ENCODE measurements around the gene GRIN2D.

Gene GRIN2D

DNA sequence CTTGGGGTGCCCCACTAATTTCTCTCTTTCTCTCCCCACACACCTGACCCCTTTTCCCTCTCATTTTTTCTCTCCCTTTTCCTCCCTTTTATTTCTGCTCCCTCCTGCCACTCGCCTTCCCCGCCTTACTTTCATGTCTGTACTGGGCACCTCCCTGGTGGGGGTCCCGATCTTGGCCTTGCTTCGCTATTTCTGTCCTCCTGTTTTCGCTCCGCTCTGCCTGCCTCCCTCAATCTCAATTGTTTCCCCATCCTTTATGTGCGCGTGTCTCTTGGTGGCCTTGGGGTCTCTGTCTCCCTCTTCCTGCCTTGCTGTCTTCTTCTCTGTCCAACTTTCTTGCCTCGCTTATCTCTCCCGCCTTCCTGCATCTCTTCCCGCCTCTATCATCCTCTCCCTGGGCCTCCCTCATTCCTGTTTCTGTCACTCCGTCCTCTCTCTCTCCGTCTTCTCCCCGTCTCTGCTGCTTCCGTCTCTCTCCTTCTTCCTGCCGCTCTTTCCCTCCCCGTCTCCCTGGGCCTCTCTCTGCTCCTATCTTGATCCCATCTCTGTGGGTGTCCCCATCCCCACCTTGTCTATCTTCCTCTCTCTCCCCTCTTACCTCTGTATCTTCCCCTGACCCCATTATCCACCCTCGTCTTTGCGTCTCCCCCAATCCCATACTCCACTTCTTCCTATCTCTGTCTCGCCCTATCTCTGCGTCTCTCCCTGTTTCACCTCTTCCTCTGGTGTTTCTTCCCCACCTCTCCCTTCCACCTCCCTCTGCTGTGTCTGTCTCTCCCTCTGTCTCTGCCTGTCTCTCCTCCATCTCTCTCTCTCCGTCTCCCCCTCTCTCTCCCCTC, 4.0 kb downstream of the GRIN2D start:
- no peak for DNase-seq (ENCODE audit: low read depth in 2 of 2)

DNA sequence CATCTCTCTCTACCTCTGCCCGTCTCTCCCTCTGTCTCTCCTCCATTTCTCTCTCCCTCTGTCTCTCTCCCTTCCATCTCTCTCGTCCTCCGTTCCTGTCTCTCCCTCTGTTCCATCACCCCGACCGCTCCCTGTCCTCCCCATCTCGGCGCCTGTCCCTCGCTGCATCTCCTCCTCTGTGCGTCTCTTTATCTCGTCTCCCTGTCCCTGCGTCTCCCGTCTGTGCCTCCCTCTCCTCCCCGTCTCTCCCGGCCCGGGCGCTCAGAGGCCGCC, 4.6 kb downstream of the GRIN2D start:
- no peak for DNase-seq (ENCODE audit: low read depth in 2 of 2)

DNA sequence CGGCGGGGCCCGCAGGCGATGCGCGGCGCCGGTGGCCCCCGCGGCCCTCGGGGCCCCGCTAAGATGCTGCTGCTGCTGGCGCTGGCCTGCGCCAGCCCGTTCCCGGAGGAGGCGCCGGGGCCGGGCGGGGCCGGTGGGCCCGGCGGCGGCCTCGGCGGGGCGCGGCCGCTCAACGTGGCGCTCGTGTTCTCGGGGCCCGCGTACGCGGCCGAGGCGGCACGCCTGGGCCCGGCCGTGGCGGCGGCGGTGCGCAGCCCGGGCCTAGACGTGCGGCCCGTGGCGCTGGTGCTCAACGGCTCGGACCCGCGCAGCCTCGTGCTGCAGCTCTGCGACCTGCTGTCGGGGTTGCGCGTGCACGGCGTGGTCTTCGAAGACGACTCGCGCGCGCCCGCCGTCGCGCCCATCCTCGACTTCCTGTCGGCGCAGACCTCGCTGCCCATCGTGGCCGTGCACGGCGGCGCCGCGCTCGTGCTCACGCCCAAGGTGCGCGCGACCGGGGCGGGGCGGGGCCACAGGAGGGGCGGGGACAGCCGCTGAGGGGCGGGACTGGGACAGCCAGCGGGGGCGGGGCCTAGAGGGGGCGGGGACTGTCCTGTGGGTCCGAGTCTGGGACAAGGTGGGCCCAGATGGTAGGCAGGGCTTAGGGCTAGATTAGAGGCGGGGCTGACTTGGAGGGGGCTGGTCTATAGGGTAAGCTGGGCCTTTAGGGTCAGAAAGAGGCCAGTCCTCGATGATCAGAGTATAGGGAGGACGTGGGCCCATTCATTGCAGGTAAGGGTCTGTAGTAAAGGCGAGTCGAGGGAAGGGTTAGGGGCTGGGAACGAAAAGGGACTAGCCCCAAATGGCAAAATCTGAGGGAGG, 5.1 kb downstream of the GRIN2D start:
- peak; percentile 82 to 93 for DNase-seq (ENCODE audit: low read depth in 2 of 2)

DNA sequence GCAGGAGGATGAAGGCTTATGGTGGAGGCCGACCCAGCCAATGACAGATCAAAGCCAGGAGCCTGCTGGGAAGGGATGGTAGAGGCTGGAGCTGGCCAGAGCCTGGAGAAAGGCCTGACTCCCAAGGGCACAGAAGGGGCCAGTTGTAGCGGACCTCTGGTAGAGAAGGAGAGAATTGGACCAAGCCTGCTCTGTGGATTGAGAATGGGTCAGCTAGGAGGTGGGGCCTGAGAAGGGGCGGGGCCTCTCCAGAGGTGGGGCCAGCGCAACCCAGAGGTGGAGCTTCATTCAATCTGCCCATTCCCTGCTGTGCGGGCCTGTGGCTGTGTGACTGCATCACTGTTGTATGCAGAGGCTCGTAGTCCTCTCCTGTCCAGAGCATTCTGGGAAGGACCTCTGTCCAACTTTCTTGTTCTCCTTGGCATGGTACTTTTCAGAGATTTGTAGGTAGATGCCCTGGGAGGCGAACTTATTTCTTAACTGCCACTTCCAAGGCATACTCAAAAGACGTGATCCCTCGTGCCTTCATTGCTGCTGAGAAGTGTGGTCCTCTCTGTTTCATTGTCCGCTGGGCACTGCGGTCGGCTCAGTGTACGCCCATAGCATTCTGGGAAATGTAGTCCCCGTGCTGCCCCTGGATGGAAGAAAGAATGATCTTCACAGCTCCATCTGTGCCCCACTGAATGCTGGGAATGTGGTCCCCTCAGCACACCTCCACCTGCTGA, 6.7 kb downstream of the GRIN2D start:
- DNase-seq (ENCODE audit: low read depth in 2 of 2) = no peak

DNA sequence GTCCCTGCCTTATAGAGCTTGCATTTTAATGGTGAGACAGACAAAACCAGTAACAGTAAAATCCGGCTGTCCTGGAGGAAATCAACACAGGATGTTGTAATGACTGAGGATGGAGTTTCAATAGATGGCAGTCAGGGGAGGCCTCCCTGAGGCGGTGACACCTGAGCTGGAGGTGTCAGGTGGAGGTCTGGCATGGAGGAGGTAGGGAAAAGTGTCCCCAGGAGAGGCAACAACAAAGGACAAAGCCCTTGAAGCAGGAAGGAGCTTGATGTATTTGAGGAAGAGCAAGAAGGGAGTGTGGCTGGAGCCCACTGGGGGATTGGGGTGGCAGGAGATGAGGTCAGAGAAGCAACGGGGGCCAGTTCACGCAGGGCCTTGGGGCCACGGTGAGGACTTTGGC, 7.8 kb downstream of the GRIN2D start:
- no peak for DNase-seq (ENCODE audit: low read depth in 2 of 2)

DNA sequence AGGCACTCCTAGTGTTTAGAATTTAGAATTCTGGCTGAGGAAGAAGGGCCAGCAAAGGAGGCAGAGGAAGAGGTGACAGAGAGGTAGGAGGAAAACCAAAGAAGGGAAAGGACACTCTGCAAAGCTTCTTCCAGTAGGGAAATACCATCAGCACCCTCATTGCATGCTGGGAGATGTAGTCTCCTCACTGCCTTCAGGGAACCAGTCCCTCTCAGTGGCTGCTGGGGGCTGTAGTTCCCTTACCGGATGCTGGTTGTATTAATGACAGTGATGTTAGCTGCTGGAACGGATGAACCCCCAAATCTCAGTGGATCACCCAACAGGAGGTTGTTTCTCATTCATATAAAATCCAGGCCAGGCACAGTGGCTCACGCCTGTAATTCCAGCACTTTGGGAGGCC, 10.1 kb downstream of the GRIN2D start:
- DNase-seq (ENCODE audit: low read depth in 2 of 2) = no peak

DNA sequence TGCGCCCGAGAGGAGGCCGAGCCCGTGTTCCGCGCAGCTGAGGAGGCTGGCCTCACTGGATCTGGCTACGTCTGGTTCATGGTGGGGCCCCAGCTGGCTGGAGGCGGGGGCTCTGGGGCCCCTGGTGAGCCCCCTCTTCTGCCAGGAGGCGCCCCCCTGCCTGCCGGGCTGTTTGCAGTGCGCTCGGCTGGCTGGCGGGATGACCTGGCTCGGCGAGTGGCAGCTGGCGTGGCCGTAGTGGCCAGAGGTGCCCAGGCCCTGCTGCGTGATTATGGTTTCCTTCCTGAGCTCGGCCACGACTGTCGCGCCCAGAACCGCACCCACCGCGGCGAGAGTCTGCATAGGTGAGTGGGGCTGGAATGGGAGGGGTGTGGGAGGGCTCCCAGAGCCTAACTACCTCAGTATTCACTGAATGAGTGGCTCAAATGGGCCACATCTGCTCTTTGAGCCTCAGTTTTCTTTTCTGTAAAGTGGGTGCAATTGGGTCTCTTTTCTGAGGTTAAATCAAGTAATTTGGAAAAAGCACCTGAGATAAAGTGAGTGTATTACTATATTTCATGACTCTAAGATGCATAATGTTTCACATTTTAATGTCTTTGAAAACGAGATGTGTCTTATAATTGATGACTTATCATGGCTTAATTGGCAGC, 11.7 kb downstream of the GRIN2D start:
- DNase-seq (ENCODE audit: low read depth in 2 of 2) = no peak

DNA sequence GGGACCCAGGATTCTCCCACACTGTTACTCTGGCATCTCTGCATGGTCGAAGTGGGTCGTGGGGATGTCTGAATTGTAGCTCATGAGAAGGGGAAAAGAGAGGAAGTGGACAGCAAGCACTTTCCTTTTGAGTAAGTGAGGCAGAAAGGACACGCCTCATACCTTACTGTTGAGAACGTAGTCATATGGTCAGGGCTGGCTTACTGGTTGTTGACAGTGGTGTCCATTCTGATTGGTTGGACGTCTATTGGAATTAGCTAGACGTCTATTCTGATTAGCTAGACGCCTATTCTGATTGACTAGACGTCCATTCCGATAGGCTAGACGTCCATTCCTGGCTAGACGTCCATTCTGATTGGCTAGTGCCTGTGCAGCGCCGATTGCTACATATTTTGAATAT, 12.4 kb downstream of the GRIN2D start:
- no peak for DNase-seq (ENCODE audit: low read depth in 2 of 2)

DNA sequence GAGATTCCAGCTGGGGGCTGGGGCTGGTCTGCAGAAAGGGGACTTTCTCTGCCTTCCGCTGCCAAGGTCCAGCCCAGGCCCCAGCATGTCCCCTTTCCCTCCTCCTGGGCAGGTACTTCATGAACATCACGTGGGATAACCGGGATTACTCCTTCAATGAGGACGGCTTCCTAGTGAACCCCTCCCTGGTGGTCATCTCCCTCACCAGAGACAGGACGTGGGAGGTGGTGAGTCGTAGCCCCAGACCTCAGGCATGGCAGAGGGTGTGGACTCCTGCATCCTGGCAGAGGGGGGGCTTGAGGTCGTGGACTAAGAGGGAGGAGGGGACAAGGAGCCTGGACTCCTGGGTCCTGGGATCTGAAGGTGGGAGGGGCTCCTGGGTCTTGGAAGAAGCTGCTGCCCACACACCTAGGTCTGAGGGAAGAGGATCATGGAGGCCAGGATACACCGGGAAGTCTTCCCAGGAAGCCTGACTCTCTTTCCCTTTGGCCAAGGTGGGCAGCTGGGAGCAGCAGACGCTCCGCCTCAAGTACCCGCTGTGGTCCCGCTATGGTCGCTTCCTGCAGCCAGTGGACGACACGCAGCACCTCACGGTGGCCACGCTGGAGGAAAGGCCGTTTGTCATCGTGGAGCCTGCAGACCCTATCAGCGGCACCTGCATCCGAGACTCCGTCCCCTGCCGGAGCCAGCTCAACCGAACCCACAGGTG, 20.6 kb downstream of the GRIN2D start:
- no peak for DNase-seq (ENCODE audit: low read depth in 2 of 2)

DNA sequence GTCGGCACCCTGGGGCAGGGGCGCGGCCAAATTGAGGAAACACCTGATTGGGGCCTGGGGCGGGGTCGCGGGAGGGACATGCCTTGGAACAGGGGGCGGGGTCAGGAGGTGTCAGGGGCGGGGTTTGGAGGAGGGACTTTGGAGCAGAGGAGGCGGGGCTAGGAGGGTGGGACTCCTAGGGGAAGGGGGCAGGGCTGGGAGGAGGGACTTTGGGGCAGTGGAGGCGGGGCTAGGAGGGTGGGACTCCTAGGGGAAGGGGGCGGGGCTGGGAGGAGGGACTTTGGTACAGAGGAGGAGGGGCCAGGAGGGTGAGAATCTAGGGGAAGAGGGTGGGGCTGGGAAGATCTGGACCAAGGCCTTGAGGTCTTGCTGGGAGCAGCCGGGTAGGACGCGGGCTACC, 21.9 kb downstream of the GRIN2D start:
- peak; percentile 74 to 89 for DNase-seq (ENCODE audit: low read depth in 2 of 2)

DNA sequence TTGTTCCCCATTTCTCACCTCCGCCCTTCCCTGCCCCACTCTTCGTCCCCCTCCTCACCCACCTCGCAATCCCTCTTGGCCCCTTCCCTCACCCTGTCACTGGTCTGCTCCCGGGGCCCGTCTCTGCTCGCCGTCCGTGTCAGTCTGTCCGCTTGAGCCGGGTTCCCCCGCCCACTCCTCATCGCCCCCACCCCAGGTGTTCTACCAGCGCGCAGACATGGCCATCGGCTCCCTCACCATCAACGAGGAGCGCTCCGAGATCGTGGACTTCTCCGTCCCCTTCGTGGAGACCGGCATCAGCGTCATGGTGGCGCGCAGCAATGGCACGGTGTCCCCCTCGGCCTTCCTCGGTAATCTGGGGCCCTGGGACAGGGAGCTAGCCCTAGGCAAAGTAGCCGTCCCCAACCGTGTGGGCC, 22.3 kb downstream of the GRIN2D start:
- DNase-seq (ENCODE audit: low read depth in 2 of 2) = no peak

DNA sequence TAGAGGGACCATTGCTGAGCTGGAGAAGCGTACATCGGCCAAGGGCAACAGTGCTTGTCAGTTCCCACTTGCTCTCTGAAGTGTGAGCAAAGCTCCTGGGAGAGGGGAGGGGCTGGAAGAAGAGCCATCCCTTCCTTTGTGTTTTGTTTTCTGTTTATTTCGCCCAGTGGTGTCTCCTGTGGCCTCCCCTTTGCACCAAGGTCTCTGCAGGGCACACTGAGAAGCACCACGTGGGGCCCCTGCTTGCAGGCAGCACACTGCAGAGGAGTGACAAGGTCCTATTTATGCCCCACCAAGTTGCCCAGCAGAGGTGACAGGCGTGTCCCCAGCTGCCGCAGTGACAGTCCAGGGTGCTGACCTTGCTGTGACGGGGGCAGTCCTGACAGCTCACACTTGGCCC, 24.0 kb downstream of the GRIN2D start:
- no peak for DNase-seq (ENCODE audit: low read depth in 2 of 2)

DNA sequence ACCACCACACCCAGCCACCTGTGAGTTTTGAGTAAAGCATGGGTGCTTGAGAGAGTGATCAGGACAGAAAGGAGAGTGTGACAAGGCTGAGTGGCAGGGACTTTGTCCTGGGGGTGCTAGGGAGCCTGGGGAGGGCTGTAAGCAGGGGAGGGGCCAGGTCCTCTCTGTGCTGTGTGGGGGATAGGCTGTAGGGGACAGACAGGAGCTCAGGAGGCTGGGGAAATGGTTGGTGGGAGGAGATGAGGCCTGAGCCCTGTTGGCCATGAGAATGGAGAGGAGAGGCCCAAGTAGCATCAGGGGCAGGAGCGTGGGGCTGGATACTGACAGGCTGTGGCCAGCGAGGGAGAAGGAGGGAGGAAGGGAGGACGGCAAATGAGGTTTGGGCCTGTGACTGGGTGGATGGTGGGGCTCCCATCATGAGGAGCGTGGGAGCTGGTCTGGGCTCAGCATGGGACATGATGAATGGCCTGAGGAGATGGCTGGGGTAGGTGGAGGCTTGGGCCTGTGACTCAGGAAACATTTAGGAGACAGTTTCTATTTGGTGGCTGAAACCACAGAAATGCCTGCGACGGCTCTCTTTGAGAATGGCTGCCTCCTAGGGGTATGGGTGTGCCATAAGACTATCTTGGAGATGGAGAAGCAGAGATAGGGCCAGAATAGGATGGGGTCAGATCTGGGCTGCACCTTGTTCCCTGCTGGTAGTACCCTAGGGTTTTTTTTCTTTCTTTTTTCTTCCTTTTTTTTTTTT, 25.0 kb downstream of the GRIN2D start:
- DNase-seq (ENCODE audit: low read depth in 2 of 2) = no peak

DNA sequence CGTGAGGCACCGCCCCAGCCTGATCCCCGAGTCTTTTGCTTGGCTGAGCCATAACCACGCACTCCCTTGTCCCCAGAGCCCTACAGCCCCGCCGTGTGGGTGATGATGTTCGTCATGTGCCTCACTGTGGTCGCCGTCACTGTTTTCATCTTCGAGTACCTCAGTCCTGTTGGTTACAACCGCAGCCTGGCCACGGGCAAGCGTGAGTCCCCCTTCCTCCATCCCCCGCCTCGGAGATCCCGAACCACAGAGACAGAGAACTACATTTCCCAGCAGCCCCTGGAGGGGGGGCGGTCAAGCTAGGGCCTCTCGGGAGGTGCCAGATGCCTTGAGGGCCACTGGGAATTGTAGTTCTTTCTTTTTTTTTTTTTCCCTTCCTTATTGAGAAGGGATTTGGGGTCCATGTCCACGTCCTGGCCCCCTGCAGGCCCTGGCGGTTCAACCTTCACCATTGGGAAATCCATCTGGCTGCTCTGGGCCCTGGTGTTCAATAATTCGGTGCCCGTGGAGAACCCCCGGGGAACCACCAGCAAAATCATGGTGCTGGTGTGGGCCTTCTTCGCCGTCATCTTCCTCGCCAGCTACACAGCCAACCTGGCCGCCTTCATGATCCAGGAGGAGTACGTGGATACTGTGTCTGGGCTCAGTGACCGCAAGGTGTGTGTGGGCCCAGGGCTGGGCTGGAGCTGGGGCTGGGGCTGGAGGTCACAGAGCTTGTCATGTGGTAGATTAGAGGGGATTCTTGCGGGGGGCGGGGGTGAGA, 25.9 kb downstream of the GRIN2D start:
- peak; percentile 63 to 75 for DNase-seq (ENCODE audit: low read depth in 2 of 2)

DNA sequence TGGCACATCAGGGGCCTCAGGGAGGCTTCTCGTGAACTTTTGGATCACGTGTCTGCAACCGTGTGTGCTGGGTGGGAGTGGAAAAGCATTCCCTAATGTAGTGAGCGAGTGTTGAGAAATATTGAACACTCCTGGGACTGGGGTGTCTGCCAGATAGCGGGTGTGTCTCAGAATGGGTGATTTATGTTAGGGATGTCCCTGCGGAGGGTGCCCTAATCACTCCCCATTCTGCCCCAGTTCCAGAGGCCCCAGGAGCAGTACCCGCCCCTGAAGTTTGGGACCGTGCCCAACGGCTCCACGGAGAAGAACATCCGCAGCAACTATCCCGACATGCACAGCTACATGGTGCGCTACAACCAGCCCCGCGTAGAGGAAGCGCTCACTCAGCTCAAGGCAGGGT, 28.1 kb downstream of the GRIN2D start:
- no peak for DNase-seq (ENCODE audit: low read depth in 2 of 2)

DNA sequence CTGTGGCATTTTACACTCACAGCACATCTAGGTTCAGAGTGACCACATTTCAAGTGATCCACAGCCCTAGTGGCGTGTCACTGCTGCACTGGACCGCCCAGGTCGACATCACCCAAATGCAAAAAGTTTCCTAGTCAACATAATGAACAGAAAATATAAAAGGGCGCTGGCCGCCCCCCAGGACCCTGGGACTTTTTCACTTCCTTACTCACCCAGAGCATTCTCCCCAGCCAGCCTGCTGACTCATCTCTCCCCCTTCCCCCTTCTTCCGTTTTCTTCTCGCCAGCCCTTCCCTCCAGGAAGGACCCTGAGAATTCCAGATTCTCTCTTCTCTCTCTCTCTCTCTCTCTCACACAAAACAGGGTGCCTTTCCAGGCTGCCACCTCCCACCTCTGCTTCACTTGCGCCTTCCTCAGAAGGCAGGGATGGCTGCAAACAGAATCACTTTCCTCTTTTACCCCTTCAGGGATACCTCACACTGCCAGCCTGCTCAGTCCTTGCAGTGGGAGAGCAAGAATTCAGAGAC, 31.3 kb downstream of the GRIN2D start:
- DNase-seq (ENCODE audit: low read depth in 2 of 2) = no peak

DNA sequence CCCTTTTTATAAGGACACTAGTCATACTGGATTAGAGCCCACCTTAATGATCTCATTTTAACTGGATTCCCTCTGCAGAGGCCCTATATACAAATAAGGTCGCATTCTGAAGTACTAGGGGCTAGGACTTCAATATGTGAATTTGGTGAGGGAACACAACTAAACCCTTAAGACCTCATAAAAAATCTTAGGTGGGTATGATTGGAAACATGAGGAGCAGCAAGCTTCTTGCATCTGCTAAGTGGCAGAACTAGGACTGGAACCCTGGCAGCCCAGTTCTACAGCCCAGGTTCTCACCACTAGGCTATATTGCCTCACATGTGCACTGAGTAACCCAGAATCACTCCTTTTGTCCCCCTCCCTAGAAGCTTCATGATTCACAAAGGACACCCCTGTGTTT, 35.2 kb downstream of the GRIN2D start:
- DNase-seq (ENCODE audit: low read depth in 2 of 2) = no peak

DNA sequence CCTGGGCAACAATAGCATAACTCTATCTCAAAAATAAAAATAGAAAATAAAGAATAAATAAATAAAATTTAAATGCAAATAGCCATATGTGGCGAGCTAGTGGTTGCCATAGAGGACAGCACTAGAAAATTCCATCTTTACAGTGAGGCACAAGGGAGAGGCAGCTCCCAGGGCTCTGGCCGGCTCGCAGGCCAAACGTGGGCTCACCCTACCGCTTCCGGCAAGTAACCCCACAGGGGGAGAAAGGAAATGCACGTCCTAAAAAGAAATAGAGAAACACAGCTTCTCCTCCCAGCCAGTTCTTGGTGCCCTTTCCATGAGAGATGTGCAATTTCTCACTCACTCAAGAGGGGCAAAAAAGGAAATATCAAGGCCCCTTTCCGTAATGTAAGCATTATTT, 39.9 kb downstream of the GRIN2D start:
- no peak for DNase-seq (ENCODE audit: low read depth in 2 of 2)

DNA sequence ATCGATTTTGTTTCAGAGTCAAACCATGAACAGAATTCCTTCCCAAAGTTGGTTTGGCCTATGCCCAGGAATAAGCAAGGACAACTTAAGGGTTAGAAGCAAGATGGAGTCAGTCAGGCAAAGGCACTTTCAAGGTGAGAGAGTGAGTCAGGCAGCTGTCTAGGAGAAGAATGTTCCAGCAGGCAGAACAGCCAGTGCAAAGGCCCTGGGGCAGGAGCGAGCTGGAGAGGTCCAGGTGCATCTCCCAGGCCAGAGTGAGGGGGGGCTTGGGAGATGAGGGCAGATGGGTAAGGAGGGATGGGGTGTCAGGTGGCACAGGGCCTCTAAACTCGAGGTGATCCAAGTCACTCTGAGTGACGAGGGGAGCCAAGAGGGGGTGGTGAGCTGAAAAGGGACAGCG, 43.1 kb downstream of the GRIN2D start:
- DNase-seq (ENCODE audit: low read depth in 2 of 2) = no peak

Data from stimulated activated CD4-positive, alpha-beta T cell treated with anti-CD3 and anti-CD28 coated beads, Interleukin-4, amount 100 ng/mL, for 48 hours (primary cell).